Right renal pelvis (tissue), 4 donors: ENCODE data around the gene FGF18. TPM values are rescaled to one million over a fixed set of nuclear protein-coding genes. Genes with fewer than 3 reads are reported as not detected.
"Not testable (repeated sequence)": the region's sequence is repeated elsewhere in the genome, so short reads cannot be mapped to it uniquely, and the experiment has no call there.

Source experiments
- DNase-seq, 4 donors: peaks; one replicate each; pipeline ENCODE4 v3.0.0-alpha.2; 2013; ENCODE audit warnings: low read depth in 4 of 4, low spot score in 3 of 4, missing footprints in 1 of 4
- polyA plus RNA-seq, 4 donors: library from polyadenylated mRNA; unstranded; fragments of 120-200 nt; gene quantifications; one replicate each; pipeline ENCODE4 v1.2.1, GENCODE V29; 2013; ENCODE audit not compliant: insufficient read length in 4 of 4

Gene FGF18
- polyA plus RNA-seq, 4 donors, result 0.37 to 1.0 (median 0.41) TPM

- not testable (repeated sequence) for DNase-seq
Measured at GRCh38 chr5:171398660-171399059, 20.8 kb upstream of the FGF18 start.

- no peak for DNase-seq
Measured at GRCh38 chr5:171400169-171400568, 19.3 kb upstream of the FGF18 start.

GRCh38 chr5:171401167-171401947 lies 18.1 kb upstream of the FGF18 start:
- no peak for DNase-seq

DNA sequence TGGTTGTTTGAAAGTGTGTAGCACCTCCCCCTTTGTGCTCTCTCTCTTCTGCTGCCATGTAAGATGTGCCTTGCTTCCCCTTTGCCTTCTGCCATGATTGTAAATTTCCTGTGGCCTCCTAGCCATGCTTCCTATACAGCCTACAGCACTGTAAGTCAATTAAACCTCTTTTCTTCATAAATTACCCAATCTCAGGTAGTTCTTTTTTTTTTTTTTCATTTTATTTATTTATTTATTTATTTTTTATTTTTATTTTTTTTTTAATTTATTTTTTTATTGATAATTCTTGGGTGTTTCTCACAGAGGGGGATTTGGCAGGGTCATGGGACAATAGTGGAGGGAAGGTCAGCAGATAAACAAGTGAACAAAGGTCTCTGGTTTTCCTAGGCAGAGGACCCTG lies 16.7 kb upstream of the FGF18 start:
- not testable (repeated sequence) for DNase-seq

DNA sequence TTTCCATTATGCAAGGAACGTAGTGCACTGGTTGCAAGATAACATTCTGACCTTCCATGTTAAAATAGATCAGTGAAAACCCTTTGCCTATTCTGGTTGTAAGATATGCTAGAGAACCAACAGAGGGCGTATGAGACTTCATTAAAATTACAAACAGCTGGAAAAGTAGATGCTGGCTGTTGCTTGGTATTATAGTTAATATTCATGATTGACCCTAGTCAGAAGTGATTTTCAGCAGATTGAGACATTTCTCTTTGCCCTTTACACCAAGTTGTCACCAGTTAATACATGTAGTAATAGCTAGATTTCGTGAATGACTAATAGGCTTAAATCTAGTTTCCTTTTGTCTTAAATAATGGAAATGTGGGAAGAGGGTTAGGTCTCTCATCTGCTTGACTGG lies 13.8 kb upstream of the FGF18 start:
- DNase-seq, result no peak

- DNase-seq, result no peak
Measured at GRCh38 chr5:171407234-171407633, 12.2 kb upstream of the FGF18 start.

DNA sequence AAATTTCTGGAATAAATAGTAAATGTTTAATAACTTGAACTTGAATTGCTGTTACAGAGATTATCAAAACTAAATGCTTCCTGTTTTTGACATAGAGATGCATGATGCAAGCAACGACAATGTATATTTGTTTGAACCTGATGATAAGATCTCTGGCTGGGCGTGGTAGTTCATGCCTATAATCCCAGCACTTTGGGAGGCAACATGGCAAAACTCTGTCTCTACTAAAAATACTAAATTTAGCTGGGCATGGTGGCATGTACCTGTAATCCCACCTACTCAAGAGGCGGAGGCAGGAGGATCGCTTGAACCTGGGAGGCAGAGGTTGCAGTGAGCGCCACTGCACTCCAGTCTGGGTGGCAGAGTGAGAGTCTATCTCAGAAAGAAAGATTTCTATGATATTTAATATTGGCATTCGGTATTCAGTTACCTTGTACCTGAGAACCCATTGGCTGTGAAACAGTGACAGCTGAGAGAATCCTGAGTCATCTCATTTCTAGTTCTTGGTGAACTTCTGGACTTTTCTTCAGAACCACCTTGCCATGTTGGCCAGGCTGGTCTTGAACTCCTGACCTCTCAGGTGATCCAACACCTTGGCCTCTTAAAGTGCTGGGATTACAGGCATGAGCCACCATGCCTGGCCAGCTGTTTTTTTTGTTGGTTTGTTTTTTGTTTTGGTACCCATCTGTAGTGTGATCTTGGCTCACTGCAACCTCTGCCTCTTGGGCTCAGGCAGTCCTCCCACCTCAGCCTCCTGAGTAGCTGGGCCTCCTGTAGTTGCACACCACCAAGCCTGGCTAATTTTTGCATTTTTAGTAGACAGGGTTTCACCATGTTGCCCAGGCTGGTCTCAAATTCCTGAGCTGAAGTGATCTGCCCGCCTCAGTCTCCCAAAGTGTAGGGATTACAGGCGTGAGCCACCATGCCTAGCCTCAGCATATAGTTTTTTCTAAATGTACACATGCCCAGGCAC lies 10.0 kb upstream of the FGF18 start:
- no peak for DNase-seq

GRCh38 chr5:171410181-171410580 lies 9.3 kb upstream of the FGF18 start:
- no peak for DNase-seq

- DNase-seq, result no peak
Measured at GRCh38 chr5:171412186-171412585, 7.3 kb upstream of the FGF18 start.

DNA sequence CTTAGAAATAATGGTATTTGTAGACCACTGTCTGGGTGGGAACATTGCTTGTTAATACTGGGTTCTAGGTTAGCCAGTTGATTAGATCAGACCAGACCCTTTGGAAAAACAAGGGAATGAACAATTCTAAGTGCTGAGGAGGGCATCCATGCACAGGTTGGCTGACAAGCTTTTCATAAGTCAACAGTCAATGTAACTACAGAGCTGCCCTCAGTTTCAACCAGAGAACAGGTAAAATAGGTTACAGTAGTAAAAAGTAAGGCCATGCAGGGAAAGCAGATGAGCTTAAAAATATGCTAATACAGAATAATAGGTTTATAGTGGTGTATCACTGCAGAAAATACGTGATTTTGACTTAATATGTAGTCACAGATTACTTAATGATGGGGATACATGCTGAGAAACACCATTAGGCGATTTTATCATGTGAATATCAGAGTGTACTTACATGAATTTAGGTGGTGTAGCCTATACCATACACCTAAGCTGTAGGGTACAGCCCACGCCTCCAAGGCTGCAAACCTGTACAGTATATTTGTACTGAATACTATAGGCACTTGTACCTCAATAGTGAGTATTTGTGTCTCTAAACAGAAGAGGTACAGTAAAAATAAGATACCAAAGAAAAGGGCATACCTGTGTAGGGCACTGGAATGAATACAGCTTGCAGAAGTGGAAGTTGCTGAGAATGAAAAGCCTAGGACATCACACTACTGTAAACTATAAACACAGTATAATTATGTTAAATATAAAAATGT lies 6.1 kb upstream of the FGF18 start:
- no peak for DNase-seq

DNA sequence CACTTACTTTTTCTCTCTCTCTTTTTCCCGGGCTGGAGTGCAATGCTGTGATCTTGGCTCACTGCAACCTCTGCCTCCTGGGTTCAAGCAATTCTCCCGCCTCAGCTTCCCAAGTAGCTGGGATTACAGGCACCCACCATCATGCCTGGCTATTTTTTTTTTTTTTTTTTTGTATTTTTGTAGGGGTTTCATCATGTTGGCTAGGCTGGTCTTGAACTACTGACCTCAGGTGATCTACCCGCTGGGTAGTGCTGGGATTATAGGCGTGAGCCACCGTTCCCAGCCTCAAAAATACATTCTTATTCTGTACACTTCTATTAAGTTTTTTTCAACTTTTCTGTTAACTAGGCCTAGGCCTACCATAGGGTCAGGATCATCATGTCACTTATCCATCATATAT lies 5.5 kb upstream of the FGF18 start:
- not testable (repeated sequence) for DNase-seq

- no peak for DNase-seq
Measured at GRCh38 chr5:171415115-171415730, 4.2 kb upstream of the FGF18 start.

GRCh38 chr5:171416160-171417049 lies 3.0 kb upstream of the FGF18 start:
- no peak for DNase-seq

GRCh38 chr5:171418316-171418981 lies 998 bp upstream of the FGF18 start:
- peak in 3 of 4 donors; percentile 71 to 76 (median 74) for DNase-seq

DNA sequence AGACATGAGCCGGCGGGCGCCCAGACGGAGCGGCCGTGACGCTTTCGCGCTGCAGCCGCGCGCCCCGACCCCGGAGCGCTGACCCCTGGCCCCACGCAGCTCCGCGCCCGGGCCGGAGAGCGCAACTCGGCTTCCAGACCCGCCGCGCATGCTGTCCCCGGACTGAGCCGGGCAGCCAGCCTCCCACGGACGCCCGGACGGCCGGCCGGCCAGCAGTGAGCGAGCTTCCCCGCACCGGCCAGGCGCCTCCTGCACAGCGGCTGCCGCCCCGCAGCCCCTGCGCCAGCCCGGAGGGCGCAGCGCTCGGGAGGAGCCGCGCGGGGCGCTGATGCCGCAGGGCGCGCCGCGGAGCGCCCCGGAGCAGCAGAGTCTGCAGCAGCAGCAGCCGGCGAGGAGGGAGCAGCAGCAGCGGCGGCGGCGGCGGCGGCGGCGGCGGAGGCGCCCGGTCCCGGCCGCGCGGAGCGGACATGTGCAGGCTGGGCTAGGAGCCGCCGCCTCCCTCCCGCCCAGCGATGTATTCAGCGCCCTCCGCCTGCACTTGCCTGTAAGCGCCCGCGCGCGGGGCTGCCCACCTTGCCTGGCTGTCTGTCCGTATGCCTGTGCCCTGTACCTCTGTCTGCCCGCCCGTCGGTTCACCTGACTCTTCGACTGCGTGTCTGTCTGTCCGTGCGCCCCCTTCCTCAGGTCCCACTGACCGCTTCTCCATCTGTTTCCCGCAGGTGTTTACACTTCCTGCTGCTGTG lies 412 bp downstream of the FGF18 start:
- no peak for DNase-seq

DNA sequence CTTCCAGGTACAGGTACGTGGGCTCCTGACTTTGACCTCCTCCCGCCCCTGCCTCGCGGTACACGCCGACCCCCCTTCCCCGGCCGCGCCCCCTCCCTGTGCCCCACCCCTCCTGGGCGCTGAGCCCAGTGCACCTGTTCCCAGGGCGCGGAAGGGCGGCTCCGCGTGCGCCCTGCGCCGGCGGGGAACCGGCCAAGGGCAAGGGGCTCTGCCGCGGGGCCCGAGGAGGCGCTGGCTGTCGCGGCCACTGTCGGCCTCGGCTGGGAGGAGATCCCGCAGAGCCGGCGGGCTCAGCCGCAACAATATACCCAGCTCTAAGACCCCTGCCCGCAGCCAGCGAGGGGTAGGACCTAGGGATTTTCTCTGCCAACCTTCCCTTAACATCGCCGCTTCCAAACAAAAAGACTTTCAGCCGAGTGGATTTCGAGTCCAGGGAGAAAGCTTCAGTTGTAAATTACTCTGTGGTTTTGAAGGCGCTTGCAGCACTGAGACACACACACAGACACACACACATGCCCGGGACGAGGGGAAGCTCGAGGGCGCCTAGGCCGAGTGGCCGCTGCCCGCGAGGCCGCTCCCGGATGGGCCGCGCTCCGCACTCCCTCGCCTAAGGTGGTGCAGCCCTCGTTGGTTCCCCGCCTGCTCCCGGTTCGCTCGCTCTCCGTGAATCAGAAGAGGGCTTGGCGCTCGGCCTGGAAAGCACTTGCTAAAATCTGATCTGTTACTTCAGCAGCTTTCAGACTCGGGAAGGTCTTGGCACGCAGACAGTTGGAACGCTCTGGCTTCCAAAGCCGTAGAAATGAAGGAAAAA lies 1.2 kb downstream of the FGF18 start:
- no peak for DNase-seq
